Smooth muscle cell (in vitro differentiated cells): ENCODE data around the gene DNAH2. TPM values are rescaled to one million over a fixed set of nuclear protein-coding genes. Genes with fewer than 3 reads are reported as not detected.

Source experiments
- DNase-seq: peaks from one replicate; lab custom pipeline; 2025; ENCODE audit not compliant: unreplicated experiment; lab: John Stamatoyannopoulos, UW
- H2AFZ ChIP-seq: fragments of 200-600 bp; sonication (generic); 2 replicates; pipeline ENCODE4 v1.6.0; 2016; ENCODE audit warnings: antibody characterized with exemption, low read depth, mild to moderate bottlenecking
- H3F3A ChIP-seq: fragments of 200-600 bp; sonication (generic); 2 replicates; pipeline ENCODE4 v1.6.0; 2017; ENCODE audit warnings: antibody characterized with exemption, low read depth
- H3K27ac ChIP-seq: fragments of 200-600 bp; sonication (generic); 2 replicates; pipeline ENCODE4 v1.5.1; 2016; ENCODE audit warnings: low read depth, mild to moderate bottlenecking
- H3K27me3 ChIP-seq: fragments of 200-600 bp; sonication (generic); 2 replicates; pipeline ENCODE4 v1.6.1; 2016; ENCODE audit warnings: low read depth, mild to moderate bottlenecking
- H3K36me3 ChIP-seq: fragments of 200-600 bp; sonication (generic); 2 replicates; pipeline ENCODE4 v1.5.1; 2016; ENCODE audit warnings: low read depth
- H3K4me1 ChIP-seq: fragments of 200-600 bp; sonication (generic); 2 replicates; pipeline ENCODE4 v1.5.1; 2016; ENCODE audit warnings: low read depth
- H3K4me2 ChIP-seq: fragments of 200-600 bp; sonication (generic); 2 replicates; pipeline ENCODE4 v1.6.0; 2016; ENCODE audit warnings: mild to moderate bottlenecking
- H3K4me3 ChIP-seq: fragments of 200-600 bp; sonication (generic); 2 replicates; pipeline ENCODE4 v1.5.1; 2016; ENCODE audit warnings: mild to moderate bottlenecking
- H3K79me2 ChIP-seq: fragments of 200-600 bp; sonication (generic); 2 replicates; pipeline ENCODE4 v1.6.0; 2016; ENCODE audit warnings: low read depth, mild to moderate bottlenecking
- H3K9ac ChIP-seq: fragments of 200-600 bp; sonication (generic); 2 replicates; pipeline ENCODE4 v1.6.0; 2016; ENCODE audit warnings: low read depth
- H3K9me3 ChIP-seq: fragments of 200-600 bp; sonication (generic); replicated peaks from 2 replicates; pipeline ENCODE4 v1.5.1; 2016; ENCODE audit warnings: low read depth
- H4K20me1 ChIP-seq: fragments of 200-600 bp; sonication (generic); 2 replicates; pipeline ENCODE4 v1.6.0; 2016; ENCODE audit warnings: low read depth
- CTCF ChIP-seq: fragments of 200-600 bp; sonication (generic); IDR thresholded peaks from 2 replicates; pipeline ENCODE4 v1.5.1; 2017; ENCODE audit warnings: borderline replicate concordance, mild to moderate bottlenecking, antibody characterized with exemption; ENCODE audit not compliant: insufficient read depth, poor library complexity, severe bottlenecking
- WGBS: methylation state at CpG from one replicate; pipeline ENCODE4 v1.1.7; 2016; ENCODE audit warnings: low lambda C conversion rate; 5-methylcytosine and 5-hydroxymethylcytosine counted together
- polyA plus RNA-seq: library from polyadenylated mRNA; unstranded; fragments of >200 nt; fragmentation: Nextera tagmentation; extraction: Ambion mirVana; gene quantifications from 2 replicates; pipeline ENCODE4 v1.2.1, GENCODE V29; 2016
- total RNA-seq: library from RNA; depleted of rRNA; stranded (reverse); fragments of >200 nt; gene quantifications from 2 replicates; pipeline ENCODE4 v1.2.3, GENCODE V29; 2014

DNAH2 gene
- total and polyA plus RNA-seq, 2 experiments from 2014 or later = not detected

- no peak overlapping the region for H3K4me3 ChIP-seq
- peaks cover 4% of the 10 kb centered on the region for H4K20me1 ChIP-seq
- no peak overlapping the region for H2AFZ ChIP-seq
- no peak overlapping the region for H3K9ac ChIP-seq
- H3K27me3 ChIP-seq = no peaks in the 10 kb centered on the region
- TF ChIP-seq CTCF = no peak
- no peak overlapping the region for H3K27ac ChIP-seq
- no peaks in the 10 kb centered on the region for H3F3A ChIP-seq
- H3K36me3 ChIP-seq = no peaks in the 10 kb centered on the region
- H3K9me3 ChIP-seq = no peaks in the 10 kb centered on the region
- H3K79me2 ChIP-seq = peaks cover 5% of the 10 kb centered on the region
- 90% methylated on average over 5 of the region's 5 CpGs for WGBS
- H3K4me2 ChIP-seq = no peak overlapping the region
- H3K4me1 ChIP-seq = no peaks in the 10 kb centered on the region
- DNase-seq = no peak
Observed at GRCh38 chr17:7867881-7868329, 150.4 kb downstream of the DNAH2 start.

- H3K4me2 ChIP-seq = peak overlapping the region; percentile 50
- peaks cover 7% of the 10 kb centered on the region for H3F3A ChIP-seq
- peaks cover 4% of the 10 kb centered on the region for H3K36me3 ChIP-seq
- no peak overlapping the region for H2AFZ ChIP-seq
- H3K4me3 ChIP-seq = no peak overlapping the region
- H3K27ac ChIP-seq = peak overlapping the region; percentile 32
- H3K9ac ChIP-seq = peak overlapping the region; percentile 32
- 65% methylated on average over 4 of the region's 4 CpGs for WGBS
- TF ChIP-seq CTCF = no peak
- peaks cover 6% of the 10 kb centered on the region for H3K79me2 ChIP-seq
- no peaks in the 10 kb centered on the region for H3K9me3 ChIP-seq
- no peaks in the 10 kb centered on the region for H3K4me1 ChIP-seq
- DNase-seq = no peak
- peaks cover 4% of the 10 kb centered on the region for H4K20me1 ChIP-seq
- no peaks in the 10 kb centered on the region for H3K27me3 ChIP-seq
Observed at GRCh38 chr17:7873051-7873450, 155.5 kb downstream of the DNAH2 start.

GRCh38 chr17:7875804-7876370 lies 158.3 kb downstream of the DNAH2 start:
- Histone ChIP-seq H3K4me3 (no peak overlapping the region), H3K79me2 (peaks cover 12% of the 10 kb centered on the region), H3K27ac (no peak overlapping the region), H3K9ac (no peak overlapping the region), H3K9me3 (no peaks in the 10 kb centered on the region), H3K27me3 (no peaks in the 10 kb centered on the region), H4K20me1 (peaks cover 4% of the 10 kb centered on the region), H2AFZ (no peak overlapping the region), H3K36me3 (peaks cover 8% of the 10 kb centered on the region), H3K4me2 (no peak overlapping the region), H3K4me1 (no peaks in the 10 kb centered on the region), H3F3A (peaks cover 7% of the 10 kb centered on the region)
- no peak for DNase-seq
- 98% methylated on average over 2 of the region's 2 CpGs for WGBS
- no peak for TF ChIP-seq CTCF

GRCh38 chr17:7878234-7878633 lies 160.7 kb downstream of the DNAH2 start:
- TF ChIP-seq CTCF = no peak
- Histone ChIP-seq H2AFZ (no peak overlapping the region), H3K79me2 (peaks cover 12% of the 10 kb centered on the region), H3K9me3 (no peaks in the 10 kb centered on the region), H3K4me1 (peaks cover 1% of the 10 kb centered on the region), H3F3A (peaks cover 7% of the 10 kb centered on the region), H3K4me3 (no peak overlapping the region), H3K27me3 (no peaks in the 10 kb centered on the region), H3K36me3 (peaks cover 8% of the 10 kb centered on the region), H3K9ac (no peak overlapping the region), H3K4me2 (no peak overlapping the region), H4K20me1 (no peaks in the 10 kb centered on the region), H3K27ac (no peak overlapping the region)
- over 99% methylated on average over 7 of the region's 7 CpGs for WGBS
- no peak for DNase-seq
